IMR-90 (cell line): Measurements from ENCODE around the gene PTPRN2. TPM values are rescaled to one million over a fixed set of nuclear protein-coding genes. Genes with fewer than 3 reads are reported as not detected.

Experiments
- ATAC-seq: fragments of 200-7000 bp; cut with Tn5 transposase; 2 replicates; pipeline ENCODE4 v1.9.1; 2020; ENCODE audit warnings: low read depth, mild to moderate bottlenecking, moderate library complexity
- BruUV-seq: library from RNA; stranded (reverse); fragments of 400-500 nt; replicated peaks from 2 replicates; lab custom pipeline; 2021; lab: Mats Ljungman, UMichigan
- CTCF ChIA-PET: fragments of 300-600 bp; formaldehyde crosslinking; extraction: SDS; loops from one replicate; lab custom pipeline; 2021; ENCODE audit warnings: antibody characterized with exemption; lab: Yijun Ruan, JAX
- POLR2A ChIA-PET: fragments of 300-600 bp; sonication (Branson Sonifier 250); formaldehyde crosslinking; loops from one replicate; lab custom pipeline; 2022; ENCODE audit warnings: antibody characterized with exemption; ENCODE audit not compliant: unreplicated experiment; lab: Charles Lee
- DNase-seq: peaks from one replicate; pipeline ENCODE4 v3.0.0; 2013
- H2AFZ ChIP-seq: replicated peaks from 2 replicates; pipeline ENCODE3; 2013; ENCODE audit warnings: low read length, mild to moderate bottlenecking; ENCODE audit not compliant: poor library complexity
- H2AK5ac ChIP-seq: 2 replicates; pipeline ENCODE4 v1.6.1; 2013; ENCODE audit warnings: low read depth, low read length, inconsistent platforms
- H2AK9ac ChIP-seq: replicated peaks from 2 replicates; pipeline ENCODE3; 2013; ENCODE audit warnings: mild to moderate bottlenecking, low read depth, low read length, moderate library complexity; ENCODE audit not compliant: poor library complexity
- H2BK120ac ChIP-seq: 2 replicates; pipeline ENCODE4 v1.6.1; 2013; ENCODE audit warnings: low read depth, low read length, inconsistent platforms
- H2BK15ac ChIP-seq: 3 replicates; pipeline ENCODE4 v1.6.1; 2013; ENCODE audit warnings: low read depth, low read length, inconsistent platforms
- H2BK20ac ChIP-seq: 2 replicates; pipeline ENCODE4 v1.6.1; 2013; ENCODE audit warnings: low read depth, mild to moderate bottlenecking, inconsistent platforms, low read length, moderate library complexity
- H2BK5ac ChIP-seq: 2 replicates; pipeline ENCODE4 v1.6.1; 2013; ENCODE audit warnings: mild to moderate bottlenecking, low read depth, low read length, inconsistent platforms; ENCODE audit not compliant: poor library complexity, severe bottlenecking
- H3K14ac ChIP-seq: replicated peaks from 2 replicates; pipeline ENCODE4 v1.6.1; 2013; ENCODE audit warnings: low read depth, low read length, inconsistent platforms
- H3K18ac ChIP-seq: 2 replicates; pipeline ENCODE4 v1.6.1; 2013; ENCODE audit warnings: low read depth, low read length, control low read depth
- H3K23ac ChIP-seq: 2 replicates; pipeline ENCODE4 v1.6.1; 2013; ENCODE audit warnings: low read depth, low read length, inconsistent platforms
- H3K27ac ChIP-seq: 2 replicates; pipeline ENCODE4 v1.5.1; 2013; ENCODE audit warnings: mild to moderate bottlenecking, control low read depth, low read length; ENCODE audit not compliant: insufficient read depth
- H3K27me3 ChIP-seq: 2 replicates; pipeline ENCODE4 v1.6.1; 2013; ENCODE audit warnings: low read length; ENCODE audit not compliant: control insufficient read depth, insufficient read depth
- H3K36me3 ChIP-seq: 2 replicates; pipeline ENCODE4 v1.6.1; 2013; ENCODE audit warnings: low read length, mixed read lengths; ENCODE audit not compliant: control insufficient read depth, insufficient read depth
- H3K4ac ChIP-seq: 2 replicates; pipeline ENCODE4 v1.6.1; 2013; ENCODE audit warnings: low read depth, low read length, inconsistent platforms
- H3K4me1 ChIP-seq: 2 replicates; pipeline ENCODE4 v1.6.1; 2013; ENCODE audit warnings: low read length, mixed read lengths; ENCODE audit not compliant: control insufficient read depth, insufficient read depth
- H3K4me2 ChIP-seq: 2 replicates; pipeline ENCODE4 v1.6.1; 2013; ENCODE audit warnings: low read depth, mild to moderate bottlenecking, control low read depth, low read length, moderate library complexity
- H3K4me3 ChIP-seq: 2 replicates; pipeline ENCODE4 v1.5.1; 2013; ENCODE audit warnings: low read depth, mild to moderate bottlenecking, control low read depth, low read length, moderate library complexity; ENCODE audit not compliant: insufficient read depth
- H3K56ac ChIP-seq: 2 replicates; pipeline ENCODE4 v1.6.1; 2013; ENCODE audit warnings: low read length, inconsistent platforms; ENCODE audit not compliant: insufficient read depth; ENCODE audit errors: extremely low read depth
- H3K79me1 ChIP-seq, 2 experiments: 2 replicates each; pipeline ENCODE4 v1.6.1; 2013; ENCODE audit warnings: low read length in 2 of 2, inconsistent platforms in 1 of 2, low read depth in 1 of 2
- H3K9ac ChIP-seq: 2 replicates; pipeline ENCODE4 v1.6.1; 2013; ENCODE audit warnings: low read depth, low read length, control low read depth
- H3K9me1 ChIP-seq: 2 replicates; pipeline ENCODE4 v1.6.1; 2013; ENCODE audit warnings: low read length, inconsistent platforms; ENCODE audit not compliant: insufficient read depth
- H3K9me3 ChIP-seq: 2 replicates; pipeline ENCODE4 v1.6.1; 2013; ENCODE audit warnings: low read length; ENCODE audit not compliant: control insufficient read depth, insufficient read depth
- H4K20me1 ChIP-seq: 2 replicates; pipeline ENCODE4 v1.6.1; 2013; ENCODE audit warnings: low read length, inconsistent platforms; ENCODE audit not compliant: insufficient read depth
- H4K5ac ChIP-seq: 2 replicates; pipeline ENCODE4 v1.6.1; 2013; ENCODE audit warnings: mild to moderate bottlenecking, low read depth, low read length, control low read depth
- H4K8ac ChIP-seq, 2 experiments: 2 replicates each; pipeline ENCODE4 v1.6.1; 2013; ENCODE audit warnings: low read depth in 2 of 2, low read length in 2 of 2, control low read depth in 1 of 2, inconsistent platforms in 1 of 2
- H4K91ac ChIP-seq: 2 replicates; pipeline ENCODE4 v1.6.1; 2013; ENCODE audit warnings: low read depth, low read length, inconsistent platforms; ENCODE audit not compliant: insufficient read depth
- ELK1 ChIP-seq: fragments of 150-350 bp; IDR thresholded peaks from 2 replicates; pipeline ENCODE4 v1.6.1; 2016; ENCODE audit warnings: low read depth, mild to moderate bottlenecking, low read length, moderate library complexity, borderline replicate concordance
- MXI1 ChIP-seq: IDR thresholded peaks from 2 replicates; pipeline ENCODE4 v1.6.1; 2012; ENCODE audit warnings: low read depth, mild to moderate bottlenecking, low read length, moderate library complexity, borderline replicate concordance
- RCOR1 ChIP-seq: IDR thresholded peaks from 2 replicates; pipeline ENCODE4 v1.6.1; 2012; ENCODE audit warnings: mild to moderate bottlenecking, low read length, improper control_type of control experiment; ENCODE audit not compliant: insufficient replicate concordance
- USF2 ChIP-seq: fragments of 150-350 bp; IDR thresholded peaks from 2 replicates; pipeline ENCODE4 v1.6.1; 2017; ENCODE audit warnings: mild to moderate bottlenecking, antibody characterized with exemption, low read length, low read depth
- WGBS, 2 experiments: methylation state at CpG; one replicate each; pipeline versions ENCODE4 v1.1.5 to v1.1.7; 2013; ENCODE audit warnings: missing lambda C conversion rate in 2 of 2; ENCODE audit not compliant: insufficient read length in 1 of 2; ENCODE audit errors: extremely low coverage in 2 of 2; 5-methylcytosine and 5-hydroxymethylcytosine counted together
- dilution Hi-C: fragments of 300-500 bp; cut with HindIII; formaldehyde crosslinking; loops from one replicate; pipeline ENCODE4 v1.14.3; 2018; ENCODE audit warnings: low sequenced_read_pairs; ENCODE audit not compliant: unreplicated experiment
- in situ Hi-C: fragments of 300-500 bp; cut with MboI; formaldehyde crosslinking; loops from 3 replicates; pipeline ENCODE4 v1.14.3; 2019; ENCODE audit warnings: low sequenced_read_pairs, inconsistent platforms, mixed read lengths
- intact Hi-C: fragments of 100-400 bp; cut with micrococcal nuclease; formaldehyde crosslinking; loops from 2 replicates; pipeline ENCODE4 v1.10.0; 2022
- polyA plus RNA-seq, 3 experiments: library from polyadenylated mRNA; depleted of rRNA; stranded (reverse); fragments of >200 nt; gene quantifications; 2 replicates each; pipeline ENCODE4 v1.2.3, GENCODE V29; 2012; ENCODE audit warnings: low replicate concordance in 1 of 3
- total RNA-seq: library from RNA; depleted of rRNA; stranded (reverse); fragments of >200 nt; gene quantifications from 2 replicates; pipeline ENCODE4 v1.2.3, GENCODE V29; 2012

PTPRN2 gene
- total and polyA plus RNA-seq, 2 of the 4 experiments (the other 2 are of a cell fraction) = 0.03 TPM; not detected in 1

- ATAC-seq (no peak), DNase-seq (no peak)
- no peak overlapping the region for H3K9ac ChIP-seq
- no peak overlapping the region for H3K4me3 ChIP-seq
- no peak overlapping the region for H2BK20ac ChIP-seq
- H3K14ac ChIP-seq = no peak overlapping the region
- ChIA-PET CTCF (no interaction called here), POLR2A (no interaction called here)
- H3K27me3 ChIP-seq = peaks cover 26% of the 10 kb centered on the region
- no peak overlapping the region for H2BK5ac ChIP-seq
- no peaks in the 10 kb centered on the region for H3K79me1 ChIP-seq
- H2BK15ac ChIP-seq = no peak overlapping the region
- H3K36me3 ChIP-seq = no peaks in the 10 kb centered on the region
- no peak overlapping the region for H4K5ac ChIP-seq
- no peaks in the 10 kb centered on the region for H3K9me3 ChIP-seq
- TF ChIP-seq USF2 (no peak), MXI1 (no peak), RCOR1 (no peak), ELK1 (no peak)
- H3K4ac ChIP-seq = no peak overlapping the region
- no peak overlapping the region for H2AFZ ChIP-seq
- in situ Hi-C loops (no loop called here), dilution Hi-C loops (no loop called here), intact Hi-C loops (no loop called here)
- H3K4me2 ChIP-seq = no peak overlapping the region
- H4K91ac ChIP-seq = no peak overlapping the region
- H3K18ac ChIP-seq = no peak overlapping the region
- no peak overlapping the region for H2BK120ac ChIP-seq
- H3K4me1 ChIP-seq = no peaks in the 10 kb centered on the region
- H3K27ac ChIP-seq = no peak overlapping the region
- H2AK9ac ChIP-seq = no peak overlapping the region
- no peak overlapping the region for H3K56ac ChIP-seq
- no peak overlapping the region for H4K8ac ChIP-seq
- no TSS peak for BruUV-seq
- H4K20me1 ChIP-seq = no peaks in the 10 kb centered on the region
- H3K9me1 ChIP-seq = no peaks in the 10 kb centered on the region
- no peak overlapping the region for H2AK5ac ChIP-seq
- 3% methylated on average over 22 of the region's 59 CpGs; no CpG with 5 or more reads in 1 of the 2 experiments for WGBS, 2 experiments
- H3K23ac ChIP-seq = no peak overlapping the region
Measured at GRCh38 chr7:157689269-157690057, 898.2 kb downstream of the PTPRN2 start.
